Measurements from ENCODE around the gene COPS2.

DNA sequence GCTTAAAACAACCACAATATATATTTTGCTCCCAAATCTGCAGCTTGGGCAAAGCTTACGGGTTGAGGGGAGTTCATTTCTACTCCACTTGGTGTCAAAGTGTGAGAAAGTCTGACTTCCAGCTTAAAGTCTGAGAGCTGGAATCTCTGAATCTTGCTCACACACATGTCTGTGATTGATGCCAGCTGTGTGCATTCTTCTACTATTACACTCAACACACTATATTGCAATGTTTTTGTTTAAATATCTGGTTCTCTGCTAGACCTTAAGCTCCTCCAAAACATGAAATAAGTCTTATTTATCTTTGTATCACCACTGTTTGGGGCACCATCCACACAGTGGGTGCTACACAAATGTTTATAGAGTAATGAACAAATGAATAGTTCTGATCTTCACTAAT, 72.4 kb downstream of the COPS2 start:
- TF ChIP-seq, protein P1, sequence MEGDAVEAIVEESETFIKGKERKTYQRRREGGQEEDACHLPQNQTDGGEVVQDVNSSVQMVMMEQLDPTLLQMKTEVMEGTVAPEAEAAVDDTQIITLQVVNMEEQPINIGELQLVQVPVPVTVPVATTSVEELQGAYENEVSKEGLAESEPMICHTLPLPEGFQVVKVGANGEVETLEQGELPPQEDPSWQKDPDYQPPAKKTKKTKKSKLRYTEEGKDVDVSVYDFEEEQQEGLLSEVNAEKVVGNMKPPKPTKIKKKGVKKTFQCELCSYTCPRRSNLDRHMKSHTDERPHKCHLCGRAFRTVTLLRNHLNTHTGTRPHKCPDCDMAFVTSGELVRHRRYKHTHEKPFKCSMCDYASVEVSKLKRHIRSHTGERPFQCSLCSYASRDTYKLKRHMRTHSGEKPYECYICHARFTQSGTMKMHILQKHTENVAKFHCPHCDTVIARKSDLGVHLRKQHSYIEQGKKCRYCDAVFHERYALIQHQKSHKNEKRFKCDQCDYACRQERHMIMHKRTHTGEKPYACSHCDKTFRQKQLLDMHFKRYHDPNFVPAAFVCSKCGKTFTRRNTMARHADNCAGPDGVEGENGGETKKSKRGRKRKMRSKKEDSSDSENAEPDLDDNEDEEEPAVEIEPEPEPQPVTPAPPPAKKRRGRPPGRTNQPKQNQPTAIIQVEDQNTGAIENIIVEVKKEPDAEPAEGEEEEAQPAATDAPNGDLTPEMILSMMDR (IDR thresholded peaks at IDR 0.05; ENCODE audit: low read depth, low read length) = no peak
- TF ChIP-seq POLR2A (IDR thresholded peaks at IDR 0.05; ENCODE audit: extremely low read depth, insufficient read length) = no peak
